ENCODE data around the gene CHRNA3.

Gene CHRNA3

DNA sequence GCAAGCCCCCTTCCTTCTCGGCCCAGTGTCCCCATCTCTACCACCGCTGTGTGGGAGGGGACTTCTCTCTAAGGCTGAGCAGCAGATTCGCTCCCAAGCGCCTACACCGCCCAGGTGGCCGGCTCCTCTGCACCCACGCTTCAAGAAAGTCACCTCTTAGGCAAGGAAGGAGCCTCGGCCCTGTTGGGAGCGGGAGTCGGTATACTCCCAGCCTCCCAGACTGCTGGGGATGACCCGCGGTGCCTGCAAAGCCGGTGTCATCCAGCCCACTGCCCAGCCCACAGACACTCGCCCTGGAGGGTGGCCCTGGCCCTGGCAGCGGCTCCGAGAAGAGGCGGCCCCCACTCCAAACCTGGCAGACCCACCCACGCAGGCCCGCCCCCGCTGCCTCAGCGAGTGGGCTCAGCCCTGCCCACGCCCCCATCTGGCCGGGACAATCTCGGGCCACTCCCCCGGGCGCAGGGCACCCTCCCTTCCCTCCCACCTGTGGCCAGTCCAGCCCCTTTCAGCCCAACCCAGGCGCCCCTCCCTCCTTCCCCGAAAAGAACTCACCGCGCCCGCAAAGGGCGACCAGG lies 19.8 kb upstream of the CHRNA3 start (continued):
- TF ChIP-seq, protein P1, sequence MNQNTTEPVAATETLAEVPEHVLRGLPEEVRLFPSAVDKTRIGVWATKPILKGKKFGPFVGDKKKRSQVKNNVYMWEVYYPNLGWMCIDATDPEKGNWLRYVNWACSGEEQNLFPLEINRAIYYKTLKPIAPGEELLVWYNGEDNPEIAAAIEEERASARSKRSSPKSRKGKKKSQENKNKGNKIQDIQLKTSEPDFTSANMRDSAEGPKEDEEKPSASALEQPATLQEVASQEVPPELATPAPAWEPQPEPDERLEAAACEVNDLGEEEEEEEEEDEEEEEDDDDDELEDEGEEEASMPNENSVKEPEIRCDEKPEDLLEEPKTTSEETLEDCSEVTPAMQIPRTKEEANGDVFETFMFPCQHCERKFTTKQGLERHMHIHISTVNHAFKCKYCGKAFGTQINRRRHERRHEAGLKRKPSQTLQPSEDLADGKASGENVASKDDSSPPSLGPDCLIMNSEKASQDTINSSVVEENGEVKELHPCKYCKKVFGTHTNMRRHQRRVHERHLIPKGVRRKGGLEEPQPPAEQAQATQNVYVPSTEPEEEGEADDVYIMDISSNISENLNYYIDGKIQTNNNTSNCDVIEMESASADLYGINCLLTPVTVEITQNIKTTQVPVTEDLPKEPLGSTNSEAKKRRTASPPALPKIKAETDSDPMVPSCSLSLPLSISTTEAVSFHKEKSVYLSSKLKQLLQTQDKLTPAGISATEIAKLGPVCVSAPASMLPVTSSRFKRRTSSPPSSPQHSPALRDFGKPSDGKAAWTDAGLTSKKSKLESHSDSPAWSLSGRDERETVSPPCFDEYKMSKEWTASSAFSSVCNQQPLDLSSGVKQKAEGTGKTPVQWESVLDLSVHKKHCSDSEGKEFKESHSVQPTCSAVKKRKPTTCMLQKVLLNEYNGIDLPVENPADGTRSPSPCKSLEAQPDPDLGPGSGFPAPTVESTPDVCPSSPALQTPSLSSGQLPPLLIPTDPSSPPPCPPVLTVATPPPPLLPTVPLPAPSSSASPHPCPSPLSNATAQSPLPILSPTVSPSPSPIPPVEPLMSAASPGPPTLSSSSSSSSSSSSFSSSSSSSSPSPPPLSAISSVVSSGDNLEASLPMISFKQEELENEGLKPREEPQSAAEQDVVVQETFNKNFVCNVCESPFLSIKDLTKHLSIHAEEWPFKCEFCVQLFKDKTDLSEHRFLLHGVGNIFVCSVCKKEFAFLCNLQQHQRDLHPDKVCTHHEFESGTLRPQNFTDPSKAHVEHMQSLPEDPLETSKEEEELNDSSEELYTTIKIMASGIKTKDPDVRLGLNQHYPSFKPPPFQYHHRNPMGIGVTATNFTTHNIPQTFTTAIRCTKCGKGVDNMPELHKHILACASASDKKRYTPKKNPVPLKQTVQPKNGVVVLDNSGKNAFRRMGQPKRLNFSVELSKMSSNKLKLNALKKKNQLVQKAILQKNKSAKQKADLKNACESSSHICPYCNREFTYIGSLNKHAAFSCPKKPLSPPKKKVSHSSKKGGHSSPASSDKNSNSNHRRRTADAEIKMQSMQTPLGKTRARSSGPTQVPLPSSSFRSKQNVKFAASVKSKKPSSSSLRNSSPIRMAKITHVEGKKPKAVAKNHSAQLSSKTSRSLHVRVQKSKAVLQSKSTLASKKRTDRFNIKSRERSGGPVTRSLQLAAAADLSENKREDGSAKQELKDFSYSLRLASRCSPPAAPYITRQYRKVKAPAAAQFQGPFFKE (tag by site-specific recombination; IDR thresholded peaks at IDR 0.05; ENCODE audit: borderline replicate concordance) = no peak
- TF ChIP-seq ZNF777 (tag by site-specific recombination; IDR thresholded peaks at IDR 0.05; ENCODE audit: borderline replicate concordance) (no peak), ZBTB8A (tag by site-specific recombination; IDR thresholded peaks at IDR 0.05) (peak; percentile 93), ZBTB17 (tag by site-specific recombination; IDR thresholded peaks at IDR 0.05) (no peak), ZNF335 (tag by site-specific recombination; conservative IDR thresholded peaks at IDR 0.05) (peak; percentile 77), ZNF416 (tag by site-specific recombination; IDR thresholded peaks at IDR 0.05) (no peak), ZNF10 (tag by site-specific recombination; IDR thresholded peaks at IDR 0.05) (no peak), ZBTB21 (tag by site-specific recombination; IDR thresholded peaks at IDR 0.05) (no peak), ZNF473 (tag by site-specific recombination; IDR thresholded peaks at IDR 0.05) (no peak), ZNF169 (tag by site-specific recombination; IDR thresholded peaks at IDR 0.05) (no peak), KLF9 (tag by site-specific recombination; IDR thresholded peaks at IDR 0.05; ENCODE audit: low read depth) (no peak), YY1 (tag by site-specific recombination; IDR thresholded peaks at IDR 0.05) (no peak), SP3 (tag by site-specific recombination; IDR thresholded peaks at IDR 0.05) (peak; percentile 94), ZNF514 (tag by site-specific recombination; IDR thresholded peaks at IDR 0.05) (no peak), ZNF596 (tag by site-specific recombination; IDR thresholded peaks at IDR 0.05) (no peak), KLF16 (tag by site-specific recombination; IDR thresholded peaks at IDR 0.05) (0 out of 2 replicates have a peak, but pooled peaks have one; percentile 11), ZNF658 (tag by site-specific recombination; IDR thresholded peaks at IDR 0.05) (no peak), ZNF544 (tag by site-specific recombination; IDR thresholded peaks at IDR 0.05) (no peak), KLF1 (tag by site-specific recombination; IDR thresholded peaks at IDR 0.05) (peak; percentile 75), GLIS1 (tag by site-specific recombination; IDR thresholded peaks at IDR 0.05) (no peak), ZNF530 (tag by site-specific recombination; IDR thresholded peaks at IDR 0.05; ENCODE audit: low read depth) (no peak), ZNF350 (tag by site-specific recombination; IDR thresholded peaks at IDR 0.05) (no peak), BCL11A (tag by site-specific recombination; IDR thresholded peaks at IDR 0.05; ENCODE audit: low read depth) (no peak)
- TF ChIP-seq, protein P2, sequence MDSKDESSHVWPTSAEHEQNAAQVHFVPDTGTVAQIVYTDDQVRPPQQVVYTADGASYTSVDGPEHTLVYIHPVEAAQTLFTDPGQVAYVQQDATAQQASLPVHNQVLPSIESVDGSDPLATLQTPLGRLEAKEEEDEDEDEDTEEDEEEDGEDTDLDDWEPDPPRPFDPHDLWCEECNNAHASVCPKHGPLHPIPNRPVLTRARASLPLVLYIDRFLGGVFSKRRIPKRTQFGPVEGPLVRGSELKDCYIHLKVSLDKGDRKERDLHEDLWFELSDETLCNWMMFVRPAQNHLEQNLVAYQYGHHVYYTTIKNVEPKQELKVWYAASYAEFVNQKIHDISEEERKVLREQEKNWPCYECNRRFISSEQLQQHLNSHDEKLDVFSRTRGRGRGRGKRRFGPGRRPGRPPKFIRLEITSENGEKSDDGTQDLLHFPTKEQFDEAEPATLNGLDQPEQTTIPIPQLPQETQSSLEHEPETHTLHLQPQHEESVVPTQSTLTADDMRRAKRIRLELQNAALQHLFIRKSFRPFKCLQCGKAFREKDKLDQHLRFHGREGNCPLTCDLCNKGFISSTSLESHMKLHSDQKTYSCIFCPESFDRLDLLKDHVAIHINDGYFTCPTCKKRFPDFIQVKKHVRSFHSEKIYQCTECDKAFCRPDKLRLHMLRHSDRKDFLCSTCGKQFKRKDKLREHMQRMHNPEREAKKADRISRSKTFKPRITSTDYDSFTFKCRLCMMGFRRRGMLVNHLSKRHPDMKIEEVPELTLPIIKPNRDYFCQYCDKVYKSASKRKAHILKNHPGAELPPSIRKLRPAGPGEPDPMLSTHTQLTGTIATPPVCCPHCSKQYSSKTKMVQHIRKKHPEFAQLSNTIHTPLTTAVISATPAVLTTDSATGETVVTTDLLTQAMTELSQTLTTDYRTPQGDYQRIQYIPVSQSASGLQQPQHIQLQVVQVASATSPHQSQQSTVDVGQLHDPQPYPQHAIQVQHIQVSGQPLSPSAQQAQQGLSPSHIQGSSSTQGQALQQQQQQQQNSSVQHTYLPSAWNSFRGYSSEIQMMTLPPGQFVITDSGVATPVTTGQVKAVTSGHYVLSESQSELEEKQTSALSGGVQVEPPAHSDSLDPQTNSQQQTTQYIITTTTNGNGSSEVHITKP (tag by site-specific recombination; IDR thresholded peaks at IDR 0.05) = no peak
- TF ChIP-seq, protein P3, sequence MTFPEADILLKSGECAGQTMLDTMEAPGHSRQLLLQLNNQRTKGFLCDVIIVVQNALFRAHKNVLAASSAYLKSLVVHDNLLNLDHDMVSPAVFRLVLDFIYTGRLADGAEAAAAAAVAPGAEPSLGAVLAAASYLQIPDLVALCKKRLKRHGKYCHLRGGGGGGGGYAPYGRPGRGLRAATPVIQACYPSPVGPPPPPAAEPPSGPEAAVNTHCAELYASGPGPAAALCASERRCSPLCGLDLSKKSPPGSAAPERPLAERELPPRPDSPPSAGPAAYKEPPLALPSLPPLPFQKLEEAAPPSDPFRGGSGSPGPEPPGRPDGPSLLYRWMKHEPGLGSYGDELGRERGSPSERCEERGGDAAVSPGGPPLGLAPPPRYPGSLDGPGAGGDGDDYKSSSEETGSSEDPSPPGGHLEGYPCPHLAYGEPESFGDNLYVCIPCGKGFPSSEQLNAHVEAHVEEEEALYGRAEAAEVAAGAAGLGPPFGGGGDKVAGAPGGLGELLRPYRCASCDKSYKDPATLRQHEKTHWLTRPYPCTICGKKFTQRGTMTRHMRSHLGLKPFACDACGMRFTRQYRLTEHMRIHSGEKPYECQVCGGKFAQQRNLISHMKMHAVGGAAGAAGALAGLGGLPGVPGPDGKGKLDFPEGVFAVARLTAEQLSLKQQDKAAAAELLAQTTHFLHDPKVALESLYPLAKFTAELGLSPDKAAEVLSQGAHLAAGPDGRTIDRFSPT (tag by site-specific recombination; IDR thresholded peaks at IDR 0.05) = peak; percentile 32; the same call in 1 of the 2 replicates
- TF ChIP-seq, protein P4, sequence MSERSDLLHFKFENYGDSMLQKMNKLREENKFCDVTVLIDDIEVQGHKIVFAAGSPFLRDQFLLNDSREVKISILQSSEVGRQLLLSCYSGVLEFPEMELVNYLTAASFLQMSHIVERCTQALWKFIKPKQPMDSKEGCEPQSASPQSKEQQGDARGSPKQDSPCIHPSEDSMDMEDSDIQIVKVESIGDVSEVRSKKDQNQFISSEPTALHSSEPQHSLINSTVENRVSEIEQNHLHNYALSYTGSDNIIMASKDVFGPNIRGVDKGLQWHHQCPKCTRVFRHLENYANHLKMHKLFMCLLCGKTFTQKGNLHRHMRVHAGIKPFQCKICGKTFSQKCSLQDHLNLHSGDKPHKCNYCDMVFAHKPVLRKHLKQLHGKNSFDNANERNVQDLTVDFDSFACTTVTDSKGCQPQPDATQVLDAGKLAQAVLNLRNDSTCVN (tag by site-specific recombination; optimal IDR thresholded peaks at IDR 0.05) = peak; percentile 41
- TF ChIP-seq, protein P5, sequence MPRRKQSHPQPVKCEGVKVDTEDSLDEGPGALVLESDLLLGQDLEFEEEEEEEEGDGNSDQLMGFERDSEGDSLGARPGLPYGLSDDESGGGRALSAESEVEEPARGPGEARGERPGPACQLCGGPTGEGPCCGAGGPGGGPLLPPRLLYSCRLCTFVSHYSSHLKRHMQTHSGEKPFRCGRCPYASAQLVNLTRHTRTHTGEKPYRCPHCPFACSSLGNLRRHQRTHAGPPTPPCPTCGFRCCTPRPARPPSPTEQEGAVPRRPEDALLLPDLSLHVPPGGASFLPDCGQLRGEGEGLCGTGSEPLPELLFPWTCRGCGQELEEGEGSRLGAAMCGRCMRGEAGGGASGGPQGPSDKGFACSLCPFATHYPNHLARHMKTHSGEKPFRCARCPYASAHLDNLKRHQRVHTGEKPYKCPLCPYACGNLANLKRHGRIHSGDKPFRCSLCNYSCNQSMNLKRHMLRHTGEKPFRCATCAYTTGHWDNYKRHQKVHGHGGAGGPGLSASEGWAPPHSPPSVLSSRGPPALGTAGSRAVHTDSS (tag by site-specific recombination; IDR thresholded peaks at IDR 0.05) = no peak
